Measurements from ENCODE around the gene TMEM117.

The TMEM117 gene

GRCh38 chr12:43878050-43878449 is 42.2 kb downstream of the TMEM117 start:
- TF ChIP-seq CTCF (IDR thresholded peaks at IDR 0.05; ENCODE audit: low read depth, low read length), result no peak
- no peak overlapping the region for H3K4me3 ChIP-seq (ENCODE audit: low read depth, low read length)

- TF ChIP-seq CTCF (IDR thresholded peaks at IDR 0.05; ENCODE audit: low read depth, low read length), result no peak
These were observed 44.7 kb downstream of the TMEM117 start for GRCh38 chr12:43880547-43880946.

GRCh38 chr12:43882578-43883178 is 46.8 kb downstream of the TMEM117 start:
- peak; percentile 62 for TF ChIP-seq CTCF (IDR thresholded peaks at IDR 0.05; ENCODE audit: low read depth, low read length)
- no peak overlapping the region for H3K4me3 ChIP-seq (ENCODE audit: low read depth, low read length)

More at GRCh38 chr12:43880547-43880946, 44.7 kb downstream of the TMEM117 start:
- H3K4me3 ChIP-seq (ENCODE audit: low read depth, low read length), result no peak overlapping the region

GRCh38 chr12:43883311-43883710 is 47.4 kb downstream of the TMEM117 start:
- H3K4me3 ChIP-seq (ENCODE audit: low read depth, low read length), result no peak overlapping the region
- TF ChIP-seq CTCF (IDR thresholded peaks at IDR 0.05; ENCODE audit: low read depth, low read length), result no peak

GRCh38 chr12:43883748-43884147 is 47.9 kb downstream of the TMEM117 start:
- TF ChIP-seq CTCF (IDR thresholded peaks at IDR 0.05; ENCODE audit: low read depth, low read length), result no peak
- no peak overlapping the region for H3K4me3 ChIP-seq (ENCODE audit: low read depth, low read length)

- no peak overlapping the region for H3K4me3 ChIP-seq (ENCODE audit: low read depth, low read length)
- TF ChIP-seq CTCF (IDR thresholded peaks at IDR 0.05; ENCODE audit: low read depth, low read length), result no peak
These were observed 49.0 kb downstream of the TMEM117 start for GRCh38 chr12:43884683-43885410.

GRCh38 chr12:43887397-43887796 is 51.5 kb downstream of the TMEM117 start:
- no peak for TF ChIP-seq CTCF (IDR thresholded peaks at IDR 0.05; ENCODE audit: low read depth, low read length)
- no peak overlapping the region for H3K4me3 ChIP-seq (ENCODE audit: low read depth, low read length)

Measured in WI38 (cell line).